IMR-90 (cell line): ENCODE data around the gene TMEM263. TPM values are rescaled to one million over a fixed set of nuclear protein-coding genes. Genes with fewer than 3 reads are reported as not detected.

Experiments
- ATAC-seq: fragments of 200-7000 bp; cut with Tn5 transposase; 2 replicates; pipeline ENCODE4 v1.9.1; 2020; ENCODE audit warnings: low read depth, mild to moderate bottlenecking, moderate library complexity
- BruUV-seq: library from RNA; stranded (reverse); fragments of 400-500 nt; replicated peaks from 2 replicates; lab custom pipeline; 2021; lab: Mats Ljungman, UMichigan
- CTCF ChIA-PET: fragments of 300-600 bp; formaldehyde crosslinking; extraction: SDS; loops from one replicate; lab custom pipeline; 2021; ENCODE audit warnings: antibody characterized with exemption; lab: Yijun Ruan, JAX
- POLR2A ChIA-PET: fragments of 300-600 bp; sonication (Branson Sonifier 250); formaldehyde crosslinking; loops from one replicate; lab custom pipeline; 2022; ENCODE audit warnings: antibody characterized with exemption; ENCODE audit not compliant: unreplicated experiment; lab: Charles Lee
- DNase-seq: peaks from one replicate; pipeline ENCODE4 v3.0.0; 2013
- H2AFZ ChIP-seq: replicated peaks from 2 replicates; pipeline ENCODE3; 2013; ENCODE audit warnings: low read length, mild to moderate bottlenecking; ENCODE audit not compliant: poor library complexity
- H2AK5ac ChIP-seq: 2 replicates; pipeline ENCODE4 v1.6.1; 2013; ENCODE audit warnings: low read depth, low read length, inconsistent platforms
- H2AK9ac ChIP-seq: replicated peaks from 2 replicates; pipeline ENCODE3; 2013; ENCODE audit warnings: mild to moderate bottlenecking, low read depth, low read length, moderate library complexity; ENCODE audit not compliant: poor library complexity
- H2BK120ac ChIP-seq: 2 replicates; pipeline ENCODE4 v1.6.1; 2013; ENCODE audit warnings: low read depth, low read length, inconsistent platforms
- H2BK15ac ChIP-seq: 3 replicates; pipeline ENCODE4 v1.6.1; 2013; ENCODE audit warnings: low read depth, low read length, inconsistent platforms
- H2BK20ac ChIP-seq: 2 replicates; pipeline ENCODE4 v1.6.1; 2013; ENCODE audit warnings: low read depth, mild to moderate bottlenecking, inconsistent platforms, low read length, moderate library complexity
- H2BK5ac ChIP-seq: 2 replicates; pipeline ENCODE4 v1.6.1; 2013; ENCODE audit warnings: mild to moderate bottlenecking, low read depth, low read length, inconsistent platforms; ENCODE audit not compliant: poor library complexity, severe bottlenecking
- H3K14ac ChIP-seq: replicated peaks from 2 replicates; pipeline ENCODE4 v1.6.1; 2013; ENCODE audit warnings: low read depth, low read length, inconsistent platforms
- H3K18ac ChIP-seq: 2 replicates; pipeline ENCODE4 v1.6.1; 2013; ENCODE audit warnings: low read depth, low read length, control low read depth
- H3K23ac ChIP-seq: 2 replicates; pipeline ENCODE4 v1.6.1; 2013; ENCODE audit warnings: low read depth, low read length, inconsistent platforms
- H3K27ac ChIP-seq: 2 replicates; pipeline ENCODE4 v1.5.1; 2013; ENCODE audit warnings: mild to moderate bottlenecking, control low read depth, low read length; ENCODE audit not compliant: insufficient read depth
- H3K27me3 ChIP-seq: 2 replicates; pipeline ENCODE4 v1.6.1; 2013; ENCODE audit warnings: low read length; ENCODE audit not compliant: control insufficient read depth, insufficient read depth
- H3K36me3 ChIP-seq: 2 replicates; pipeline ENCODE4 v1.6.1; 2013; ENCODE audit warnings: low read length, mixed read lengths; ENCODE audit not compliant: control insufficient read depth, insufficient read depth
- H3K4ac ChIP-seq: 2 replicates; pipeline ENCODE4 v1.6.1; 2013; ENCODE audit warnings: low read depth, low read length, inconsistent platforms
- H3K4me1 ChIP-seq: 2 replicates; pipeline ENCODE4 v1.6.1; 2013; ENCODE audit warnings: low read length, mixed read lengths; ENCODE audit not compliant: control insufficient read depth, insufficient read depth
- H3K4me2 ChIP-seq: 2 replicates; pipeline ENCODE4 v1.6.1; 2013; ENCODE audit warnings: low read depth, mild to moderate bottlenecking, control low read depth, low read length, moderate library complexity
- H3K4me3 ChIP-seq: 2 replicates; pipeline ENCODE4 v1.5.1; 2013; ENCODE audit warnings: low read depth, mild to moderate bottlenecking, control low read depth, low read length, moderate library complexity; ENCODE audit not compliant: insufficient read depth
- H3K56ac ChIP-seq: 2 replicates; pipeline ENCODE4 v1.6.1; 2013; ENCODE audit warnings: low read length, inconsistent platforms; ENCODE audit not compliant: insufficient read depth; ENCODE audit errors: extremely low read depth
- H3K79me1 ChIP-seq, 2 experiments: 2 replicates each; pipeline ENCODE4 v1.6.1; 2013; ENCODE audit warnings: low read length in 2 of 2, inconsistent platforms in 1 of 2, low read depth in 1 of 2
- H3K9ac ChIP-seq: 2 replicates; pipeline ENCODE4 v1.6.1; 2013; ENCODE audit warnings: low read depth, low read length, control low read depth
- H3K9me1 ChIP-seq: 2 replicates; pipeline ENCODE4 v1.6.1; 2013; ENCODE audit warnings: low read length, inconsistent platforms; ENCODE audit not compliant: insufficient read depth
- H3K9me3 ChIP-seq: 2 replicates; pipeline ENCODE4 v1.6.1; 2013; ENCODE audit warnings: low read length; ENCODE audit not compliant: control insufficient read depth, insufficient read depth
- H4K20me1 ChIP-seq: 2 replicates; pipeline ENCODE4 v1.6.1; 2013; ENCODE audit warnings: low read length, inconsistent platforms; ENCODE audit not compliant: insufficient read depth
- H4K5ac ChIP-seq: 2 replicates; pipeline ENCODE4 v1.6.1; 2013; ENCODE audit warnings: mild to moderate bottlenecking, low read depth, low read length, control low read depth
- H4K8ac ChIP-seq, 2 experiments: 2 replicates each; pipeline ENCODE4 v1.6.1; 2013; ENCODE audit warnings: low read depth in 2 of 2, low read length in 2 of 2, control low read depth in 1 of 2, inconsistent platforms in 1 of 2
- H4K91ac ChIP-seq: 2 replicates; pipeline ENCODE4 v1.6.1; 2013; ENCODE audit warnings: low read depth, low read length, inconsistent platforms; ENCODE audit not compliant: insufficient read depth
- BHLHE40 ChIP-seq: fragments of 150-350 bp; IDR thresholded peaks from 2 replicates; pipeline ENCODE4 v1.6.1; 2016; ENCODE audit warnings: mild to moderate bottlenecking, low read depth, low read length
- CEBPB ChIP-seq: IDR thresholded peaks from 2 replicates; pipeline ENCODE4 v1.6.1; 2012; ENCODE audit warnings: low read depth, low read length, improper control_type of control experiment
- CHD1 ChIP-seq: IDR thresholded peaks from 2 replicates; pipeline ENCODE4 v1.6.1; 2012; ENCODE audit warnings: low read depth, low read length, improper control_type of control experiment
- CTCF ChIP-seq: conservative IDR thresholded peaks from 2 replicates; pipeline ENCODE4 v1.5.1; 2012; ENCODE audit warnings: mild to moderate bottlenecking, low read depth, low read length, improper control_type of control experiment
- FOS ChIP-seq: fragments of 150-350 bp; IDR thresholded peaks from 2 replicates; pipeline ENCODE4 v1.6.1; 2016; ENCODE audit warnings: low read depth, low read length
- MAFK ChIP-seq: IDR thresholded peaks from 2 replicates; pipeline ENCODE4 v1.6.1; 2012; ENCODE audit warnings: low read depth, low read length, improper control_type of control experiment
- MAZ ChIP-seq: IDR thresholded peaks from 2 replicates; pipeline ENCODE4 v1.6.1; 2012; ENCODE audit warnings: low read depth, mild to moderate bottlenecking, low read length, improper control_type of control experiment, moderate library complexity, borderline replicate concordance
- MXI1 ChIP-seq: IDR thresholded peaks from 2 replicates; pipeline ENCODE4 v1.6.1; 2012; ENCODE audit warnings: low read depth, mild to moderate bottlenecking, low read length, moderate library complexity, borderline replicate concordance
- NFE2L2 ChIP-seq: fragments of 150-350 bp; IDR thresholded peaks from 2 replicates; pipeline ENCODE4 v1.6.1; 2016; ENCODE audit warnings: low read depth, mild to moderate bottlenecking, low read length
- RAD21 ChIP-seq: IDR thresholded peaks from 2 replicates; pipeline ENCODE4 v1.6.1; 2012; ENCODE audit warnings: low read length, improper control_type of control experiment
- RCOR1 ChIP-seq: IDR thresholded peaks from 2 replicates; pipeline ENCODE4 v1.6.1; 2012; ENCODE audit warnings: mild to moderate bottlenecking, low read length, improper control_type of control experiment; ENCODE audit not compliant: insufficient replicate concordance
- RFX5 ChIP-seq: IDR thresholded peaks from 2 replicates; pipeline ENCODE4 v1.8.0; 2012; ENCODE audit warnings: low read depth, mild to moderate bottlenecking, low read length, moderate library complexity
- SMC3 ChIP-seq: fragments of 150-350 bp; IDR thresholded peaks from 2 replicates; pipeline ENCODE4 v1.6.1; 2016; ENCODE audit warnings: low read depth, mild to moderate bottlenecking, antibody characterized with exemption, low read length, moderate library complexity
- USF2 ChIP-seq: fragments of 150-350 bp; IDR thresholded peaks from 2 replicates; pipeline ENCODE4 v1.6.1; 2017; ENCODE audit warnings: mild to moderate bottlenecking, antibody characterized with exemption, low read length, low read depth
- WGBS, 2 experiments: methylation state at CpG; one replicate each; pipeline versions ENCODE4 v1.1.5 to v1.1.7; 2013; ENCODE audit warnings: missing lambda C conversion rate in 2 of 2; ENCODE audit not compliant: insufficient read length in 1 of 2; ENCODE audit errors: extremely low coverage in 2 of 2; 5-methylcytosine and 5-hydroxymethylcytosine counted together
- dilution Hi-C: fragments of 300-500 bp; cut with HindIII; formaldehyde crosslinking; loops from one replicate; pipeline ENCODE4 v1.14.3; 2018; ENCODE audit warnings: low sequenced_read_pairs; ENCODE audit not compliant: unreplicated experiment
- in situ Hi-C: fragments of 300-500 bp; cut with MboI; formaldehyde crosslinking; loops from 3 replicates; pipeline ENCODE4 v1.14.3; 2019; ENCODE audit warnings: low sequenced_read_pairs, inconsistent platforms, mixed read lengths
- intact Hi-C: fragments of 100-400 bp; cut with micrococcal nuclease; formaldehyde crosslinking; loops from 2 replicates; pipeline ENCODE4 v1.10.0; 2022
- polyA plus RNA-seq, 3 experiments: library from polyadenylated mRNA; depleted of rRNA; stranded (reverse); fragments of >200 nt; gene quantifications; 2 replicates each; pipeline ENCODE4 v1.2.3, GENCODE V29; 2012; ENCODE audit warnings: low replicate concordance in 1 of 3
- total RNA-seq: library from RNA; depleted of rRNA; stranded (reverse); fragments of >200 nt; gene quantifications from 2 replicates; pipeline ENCODE4 v1.2.3, GENCODE V29; 2012

TMEM263 gene
- total and polyA plus RNA-seq, 2 of the 4 experiments (the other 2 are of a cell fraction) = 47.9 to 99.7 TPM

- BruUV-seq = no TSS peak
- no peak overlapping the region for H3K23ac ChIP-seq
- H2BK20ac ChIP-seq = no peak overlapping the region
- H2BK15ac ChIP-seq = no peak overlapping the region
- no CpG with 5 or more reads among the region's 3 CpGs for WGBS, 2 experiments
- ATAC-seq (no peak), DNase-seq (peak; percentile 34)
- H3K4me2 ChIP-seq = no peak overlapping the region
- H3K27ac ChIP-seq = no peak overlapping the region
- no peak overlapping the region for H3K56ac ChIP-seq
- no peak overlapping the region for H2BK120ac ChIP-seq
- intact Hi-C loops = no loop called here
- ChIA-PET POLR2A (interaction anchor here (0.8 kb wide), 1 partner anchor 128 kb away, joined by 3 read pairs; no protein-coding TSS in a partner anchor), CTCF (no interaction called here)
- H2AFZ ChIP-seq = no peak overlapping the region
- H3K79me1 ChIP-seq = peaks cover 11 to 35% of the 10 kb centered on the region in 2 experiments
- no peak overlapping the region for H2AK9ac ChIP-seq
- H3K4me1 ChIP-seq = peaks cover 5% of the 10 kb centered on the region
- no peak overlapping the region for H4K8ac ChIP-seq
- H3K4me3 ChIP-seq = no peak overlapping the region
- no peak overlapping the region for H3K4ac ChIP-seq
- no peak overlapping the region for H4K91ac ChIP-seq
- H3K9me1 ChIP-seq = peaks cover 18% of the 10 kb centered on the region; the same call in 1 of the 2 replicates
- no peak overlapping the region for H3K18ac ChIP-seq
- in situ Hi-C loops = no loop called here
- TF ChIP-seq CEBPB (no peak), MAZ (no peak), CHD1 (no peak), RFX5 (no peak), FOS (no peak), USF2 (no peak), BHLHE40 (no peak), RAD21 (no peak), CTCF (no peak), MXI1 (no peak), MAFK (no peak), SMC3 (no peak), RCOR1 (no peak), NFE2L2 (no peak)
- H2AK5ac ChIP-seq = no peak overlapping the region
- H3K36me3 ChIP-seq = peaks cover 4% of the 10 kb centered on the region; the same call in 1 of the 2 replicates
- no peaks in the 10 kb centered on the region for H3K27me3 ChIP-seq
- dilution Hi-C loops = no loop called here
- H2BK5ac ChIP-seq = no peak overlapping the region
- no peak overlapping the region for H3K9ac ChIP-seq
- H4K20me1 ChIP-seq = 0 out of 2 replicates have a peak, but pooled peaks cover 10% of the 10 kb centered on the region
- no peaks in the 10 kb centered on the region for H3K9me3 ChIP-seq
- H4K5ac ChIP-seq = no peak overlapping the region
- no peak overlapping the region for H3K14ac ChIP-seq
These were observed 26.1 kb downstream of the TMEM263 start for GRCh38 chr12:106981788-106982187.
